HCT116 (cell line): ENCODE data around the gene GRK6.
"Not testable (repeated sequence)": the region's sequence is repeated elsewhere in the genome, so short reads cannot be mapped to it uniquely, and the experiment has no call there.

Experiments
- ATF3 ChIP-seq: IDR thresholded peaks from 2 replicates; pipeline ENCODE4 v1.6.1; 2012
- CTCF ChIP-seq, 3 experiments: fragments of 200-600 bp in 1 of 3; sonication (generic) in 1 of 3; IDR thresholded peaks in 2 of 3; conservative IDR thresholded peaks in 1 of 3; 2 replicates each; pipeline ENCODE4 v1.5.1; 2012 to 2017; ENCODE audit warnings: low read depth in 2 of 3, low read length in 2 of 3, antibody characterized with exemption in 1 of 3, borderline replicate concordance in 1 of 3, control low read depth in 1 of 3, mild to moderate bottlenecking in 1 of 3, mixed read lengths in 1 of 3, mixed run types in 1 of 3, moderate library complexity in 1 of 3; ENCODE audit not compliant: insufficient read depth in 1 of 3
- EGR1 ChIP-seq: IDR thresholded peaks from 2 replicates; pipeline ENCODE4 v1.6.1; 2012; ENCODE audit warnings: low read depth
- ELF1 ChIP-seq: IDR thresholded peaks from 2 replicates; pipeline ENCODE4 v1.6.1; 2012; ENCODE audit warnings: low read depth, borderline replicate concordance
- EZH2 ChIP-seq: fragments of 200-600 bp; sonication (generic); IDR thresholded peaks from 2 replicates; pipeline ENCODE4 v1.6.1; 2017; ENCODE audit warnings: antibody characterized with exemption, mixed run types
- JUND ChIP-seq: IDR thresholded peaks from 2 replicates; pipeline ENCODE4 v1.6.1; 2012
- MAX ChIP-seq: IDR thresholded peaks from 2 replicates; pipeline ENCODE4 v1.6.1; 2012
- POLR2A ChIP-seq: IDR thresholded peaks from 2 replicates; pipeline ENCODE4 v1.7.0; 2011; ENCODE audit warnings: borderline replicate concordance; ENCODE audit not compliant: insufficient read depth, insufficient read length; ENCODE audit errors: extremely low read depth
- POLR2AphosphoS5 ChIP-seq: IDR thresholded peaks from 2 replicates; pipeline ENCODE4 v1.6.1; 2011; ENCODE audit warnings: mild to moderate bottlenecking, low read depth, low read length, moderate library complexity
- SIN3A ChIP-seq: IDR thresholded peaks from 2 replicates; pipeline ENCODE4 v1.6.1; 2012; ENCODE audit warnings: low read depth
- TCF7L2 ChIP-seq: IDR thresholded peaks from 2 replicates; pipeline ENCODE4 v1.7.0; 2011; ENCODE audit warnings: borderline replicate concordance, inconsistent platforms; ENCODE audit not compliant: insufficient read depth, insufficient read length; ENCODE audit errors: extremely low read depth
- YY1 ChIP-seq: IDR thresholded peaks from 2 replicates; pipeline ENCODE4 v1.6.1; 2011; ENCODE audit warnings: low read length, low read depth, moderate library complexity, mild to moderate bottlenecking; ENCODE audit not compliant: insufficient replicate concordance; ENCODE audit errors: extremely low read depth
- ZFX ChIP-seq: fragments of 450-650 bp; IDR thresholded peaks from 2 replicates; pipeline ENCODE4 v1.6.1; 2017
- ZNF274 ChIP-seq: fragments of 200-500 bp; sonication (Bioruptor generic); IDR thresholded peaks from 2 replicates; pipeline ENCODE4 v1.6.1; 2014; ENCODE audit warnings: mild to moderate bottlenecking, low read depth, low read length, inconsistent platforms

- TF ChIP-seq CTCF (IDR thresholded peaks at IDR 0.05 in 2 of 3, conservative IDR thresholded peaks at IDR 0.05 in 1 of 3; ENCODE audit: borderline replicate concordance in 1 of 3, insufficient read depth in 1 of 3, low read depth in 2 of 3, low read length in 2 of 3); EZH2; YY1; ZFX; POLR2AphosphoS5; ELF1; ATF3; ZNF274; POLR2A; TCF7L2; MAX; SIN3A; EGR1; JUND: not testable (repeated sequence)
Observed at GRCh38 chr5:177485753-177486152, 59.3 kb downstream of the GRK6 start.
